ENCODE results near the gene JUN. TPM values are rescaled to one million over a fixed set of nuclear protein-coding genes. Genes with fewer than 3 reads are reported as not detected.

Gene JUN
- polyA plus RNA-seq (ENCODE audit: insufficient read length in 4 of 4), result 1,000 to 10,000 TPM in 1 of 4 donors, 10 to 100 TPM in 3; 58.1 to 1,076 (median 84.5) TPM

- peak; percentile 99 to 100 (median 99) for DNase-seq (ENCODE audit: low read depth in 4 of 4, low spot score in 3 of 4)
Observed at GRCh38 chr1:58783993-58784757, at the start of gene JUN. TSS of gene JUN (minus strand) at chr1:58784047. CDS start at chr1:58783070, 977 bp downstream.

- DNase-seq (ENCODE audit: low read depth in 4 of 4, low spot score in 3 of 4), result no peak
Observed at GRCh38 chr1:58833166-58833565, 49.3 kb upstream of the JUN start.

- DNase-seq (ENCODE audit: low read depth in 4 of 4, low spot score in 3 of 4), result no peak
Observed at GRCh38 chr1:58830291-58830690, 46.4 kb upstream of the JUN start.

DNA sequence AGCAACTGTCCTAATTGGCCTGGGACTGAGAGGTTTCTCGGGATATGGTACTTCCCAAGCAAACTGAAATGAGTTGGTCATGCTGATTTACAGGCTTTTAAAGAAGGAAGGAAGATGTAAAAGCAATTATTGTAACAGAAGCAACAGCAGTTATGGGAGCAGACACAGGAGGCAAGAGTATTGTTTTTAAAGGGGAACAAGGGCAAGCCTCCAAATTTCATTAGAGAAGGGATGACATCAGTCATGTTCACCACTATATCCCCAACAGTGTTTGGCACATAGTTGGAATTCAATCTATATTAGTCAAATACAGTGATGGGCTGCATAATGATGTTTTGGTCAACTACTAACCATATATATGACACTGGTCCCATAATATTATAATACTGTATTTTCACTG, 46.0 kb upstream of the JUN start:
- DNase-seq (ENCODE audit: low read depth in 4 of 4, low spot score in 3 of 4), result no peak

DNA sequence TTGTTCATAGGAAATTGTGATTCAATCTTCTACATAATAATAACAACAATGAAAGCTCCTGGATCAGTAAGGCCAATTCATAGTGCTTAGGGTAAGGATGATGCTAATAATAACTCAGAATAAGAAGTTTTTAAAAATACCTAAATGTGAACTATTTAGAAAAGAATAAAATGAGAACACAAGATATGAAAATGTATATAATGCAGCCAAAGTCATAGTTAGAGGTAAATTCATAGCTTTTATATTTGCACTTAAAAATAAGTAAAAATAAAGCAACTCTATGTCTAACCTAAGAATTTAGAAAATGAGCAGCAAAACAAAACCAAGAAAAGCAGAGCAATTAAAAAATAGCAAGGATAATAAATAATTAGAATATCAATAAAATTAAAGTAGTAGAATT, 43.5 kb upstream of the JUN start:
- DNase-seq (ENCODE audit: low read depth in 4 of 4, low spot score in 3 of 4), result no peak

DNA sequence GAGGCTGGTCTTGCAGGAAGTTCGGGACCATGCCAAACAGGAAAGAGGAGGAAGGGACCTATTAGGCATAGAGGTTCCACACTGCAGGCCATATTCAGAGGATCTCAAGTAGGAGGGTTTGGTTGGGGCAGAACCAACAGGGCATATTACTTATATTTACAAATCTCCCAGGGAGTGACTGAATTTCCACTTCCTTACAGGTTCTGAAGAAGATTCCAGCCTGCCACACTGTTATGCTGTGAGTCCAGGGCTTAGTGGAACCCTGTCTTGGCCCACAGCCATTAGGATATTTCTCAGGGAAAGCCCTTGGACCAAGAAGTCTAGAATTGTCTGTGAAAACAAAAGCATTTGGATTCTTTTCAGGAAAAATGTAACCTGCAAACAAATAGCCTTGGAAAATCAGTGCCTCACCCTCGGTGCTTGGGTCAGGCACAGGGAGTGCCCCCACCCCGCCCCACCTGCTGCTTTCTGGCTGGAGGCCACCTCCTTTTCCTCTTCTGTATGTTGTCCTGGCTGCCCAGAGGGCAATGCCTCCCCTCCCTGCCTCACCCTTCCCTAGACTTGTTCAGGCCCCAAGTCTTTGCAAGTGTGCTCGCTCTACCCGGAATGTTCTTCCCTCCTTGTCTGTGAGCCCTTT, 41.0 kb upstream of the JUN start:
- DNase-seq (ENCODE audit: low read depth in 4 of 4, low spot score in 3 of 4), result no peak

DNA sequence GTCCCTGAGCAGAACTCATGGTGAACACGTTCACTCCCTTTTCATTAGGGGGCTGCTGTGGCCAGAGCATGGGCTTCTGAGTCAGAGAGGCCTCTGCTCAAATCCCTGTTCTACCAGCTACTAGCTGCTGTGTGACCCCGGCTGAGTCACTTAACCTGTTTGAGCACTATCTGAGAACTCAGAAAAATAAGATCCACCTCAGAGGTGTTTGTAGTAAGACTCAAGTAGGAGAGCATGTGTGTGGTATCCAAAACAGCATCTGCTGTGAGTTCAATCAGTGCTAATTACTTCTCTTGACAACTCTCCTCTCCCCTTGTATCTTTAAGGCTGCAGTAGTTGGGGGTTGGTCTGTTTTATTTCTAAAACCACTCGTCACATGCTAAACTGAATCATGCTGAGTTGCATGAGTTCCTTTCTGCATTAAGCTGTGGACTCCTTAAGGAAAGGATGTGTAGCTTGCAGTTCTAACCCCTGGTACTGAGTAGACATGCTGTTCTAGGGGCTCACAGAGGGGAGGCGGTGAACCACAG, 39.7 kb upstream of the JUN start:
- DNase-seq (ENCODE audit: low read depth in 4 of 4, low spot score in 3 of 4), result no peak

DNA sequence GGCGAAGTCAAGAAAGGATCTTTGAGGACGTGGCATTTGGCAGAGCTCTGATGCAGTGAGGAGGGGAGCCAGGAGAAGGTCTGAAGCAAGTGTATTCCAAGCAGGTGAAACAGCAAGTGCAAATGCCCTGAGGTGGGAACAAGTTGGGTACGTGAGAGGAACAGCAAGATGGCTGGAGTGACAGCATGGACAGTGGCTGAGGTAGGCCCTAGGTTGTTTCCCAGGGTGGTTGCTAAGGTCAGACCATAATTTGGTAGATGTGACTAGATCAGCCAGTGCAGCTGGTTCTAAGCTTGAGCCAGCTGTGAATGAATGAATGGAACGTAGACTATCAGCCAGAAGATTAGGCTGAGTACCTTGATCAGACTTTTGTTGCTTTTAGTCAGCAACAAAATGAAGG, 37.5 kb upstream of the JUN start:
- DNase-seq (ENCODE audit: low read depth in 4 of 4, low spot score in 3 of 4), result no peak

- no peak for DNase-seq (ENCODE audit: low read depth in 4 of 4, low spot score in 3 of 4)
Observed at GRCh38 chr1:58818976-58819375, 35.1 kb upstream of the JUN start.

DNA sequence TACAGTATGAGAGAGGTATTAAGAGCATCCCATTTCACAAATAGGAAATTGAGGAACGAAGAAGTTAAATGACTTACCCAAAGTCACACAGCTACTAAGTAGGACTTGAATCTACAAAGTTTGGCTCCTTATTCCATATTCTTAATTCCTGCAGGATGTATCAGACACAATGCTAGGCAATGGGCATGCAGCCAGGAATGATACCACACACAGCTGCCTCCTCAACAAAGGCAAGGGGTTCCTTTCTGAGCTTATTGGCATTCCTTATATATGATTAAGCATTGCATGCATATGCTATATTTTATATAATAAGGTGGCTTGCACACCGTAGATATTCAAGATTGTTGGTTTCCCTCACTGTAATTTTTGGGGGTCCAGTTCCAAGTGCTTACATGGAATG, 34.2 kb upstream of the JUN start:
- DNase-seq (ENCODE audit: low read depth in 4 of 4, low spot score in 3 of 4), result no peak

DNA sequence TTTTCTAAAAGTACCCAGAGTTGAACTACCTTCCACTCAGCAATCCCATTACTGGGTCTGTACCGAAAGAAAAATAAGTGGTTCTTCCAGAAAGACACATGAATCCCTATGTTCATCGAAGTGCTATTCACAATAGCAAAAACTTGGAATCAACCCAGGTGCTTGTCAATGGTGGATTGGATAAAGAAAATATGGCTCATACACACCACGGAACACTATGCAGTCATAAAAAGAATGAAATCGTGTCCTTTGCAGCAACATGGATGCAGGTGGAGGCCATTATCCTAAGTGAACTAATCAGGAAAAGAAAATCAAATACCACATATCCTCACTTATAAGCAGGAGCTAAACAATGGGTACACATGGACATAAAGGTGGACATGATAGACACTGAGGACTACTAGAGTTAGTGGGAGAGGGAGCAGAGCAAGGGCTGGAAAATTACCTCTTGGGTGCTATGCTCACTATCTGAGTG, 32.9 kb upstream of the JUN start:
- no peak for DNase-seq (ENCODE audit: low read depth in 4 of 4, low spot score in 3 of 4)

GRCh38 chr1:58816072-58816746, 32.4 kb upstream of the JUN start:
- DNase-seq (ENCODE audit: low read depth in 4 of 4, low spot score in 3 of 4), result peak in 3 of 4 donors; percentile 64 to 69 (median 65)

DNA sequence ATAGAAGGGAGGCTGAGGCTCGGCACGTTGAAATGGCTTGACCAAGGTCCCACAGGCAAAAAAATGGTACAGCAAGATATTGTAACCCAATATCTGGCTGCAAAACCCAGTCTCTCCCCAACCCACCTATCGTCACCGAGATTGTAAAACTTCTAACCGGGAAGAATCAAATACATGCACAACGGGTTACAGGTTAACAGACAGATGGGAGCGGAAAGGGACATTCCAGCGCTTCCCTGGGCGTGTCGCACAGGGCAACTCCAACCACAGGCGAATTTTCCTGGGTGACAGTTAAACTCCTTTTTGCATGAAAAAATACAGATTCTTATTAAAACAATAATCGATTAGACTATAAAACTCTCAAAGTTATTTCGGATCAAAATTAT, 31.8 kb upstream of the JUN start:
- DNase-seq (ENCODE audit: low read depth in 4 of 4, low spot score in 3 of 4), result peak in 2 of 4 donors; percentile 18 to 27

- peak in 3 of 4 donors; percentile 57 to 69 (median 66) for DNase-seq (ENCODE audit: low read depth in 4 of 4, low spot score in 3 of 4)
Observed at GRCh38 chr1:58815069-58815685, 31.3 kb upstream of the JUN start.

DNA sequence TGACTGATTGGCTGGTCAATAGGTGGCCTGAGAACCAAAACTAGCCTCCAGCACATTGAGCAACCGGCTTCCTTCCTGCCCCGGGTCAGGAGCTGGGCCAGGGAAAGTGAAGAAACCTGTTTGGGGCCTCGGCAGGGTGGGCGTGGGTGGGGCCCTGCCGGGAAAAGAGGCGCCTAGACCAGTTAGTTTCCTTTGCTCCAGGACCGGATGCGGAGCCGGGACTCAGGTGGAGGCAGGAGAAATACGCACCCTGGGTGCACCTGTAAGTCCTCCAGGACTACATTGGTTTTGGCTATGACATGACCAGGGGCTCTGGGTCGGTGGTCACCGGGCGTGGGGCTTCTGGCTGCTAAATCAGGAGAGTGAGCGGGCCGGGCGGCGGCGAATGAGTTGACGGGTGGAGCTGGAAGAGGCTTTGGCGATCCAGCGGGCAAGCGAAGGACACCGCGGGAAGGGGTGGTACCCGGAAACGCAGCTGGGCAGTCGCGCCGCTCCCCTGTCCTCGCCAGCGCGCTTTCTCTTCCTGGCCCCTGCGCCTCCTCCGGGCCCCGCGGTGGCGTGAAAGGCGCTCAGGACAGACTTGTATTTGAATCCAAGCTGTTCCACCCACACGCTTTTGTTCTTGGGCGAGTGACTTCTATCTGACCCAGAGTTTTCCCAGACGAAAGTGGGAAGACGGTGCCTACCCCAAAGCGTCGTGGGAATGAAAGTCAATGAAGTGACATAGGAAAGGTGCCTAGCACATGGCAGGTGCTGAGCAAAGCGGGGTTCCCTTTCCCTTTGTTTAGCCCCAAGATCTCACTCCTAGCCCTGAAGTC, 30.6 kb upstream of the JUN start:
- DNase-seq (ENCODE audit: low read depth in 4 of 4, low spot score in 3 of 4), result peak in 2 of 4 donors; percentile 16 to 24

DNA sequence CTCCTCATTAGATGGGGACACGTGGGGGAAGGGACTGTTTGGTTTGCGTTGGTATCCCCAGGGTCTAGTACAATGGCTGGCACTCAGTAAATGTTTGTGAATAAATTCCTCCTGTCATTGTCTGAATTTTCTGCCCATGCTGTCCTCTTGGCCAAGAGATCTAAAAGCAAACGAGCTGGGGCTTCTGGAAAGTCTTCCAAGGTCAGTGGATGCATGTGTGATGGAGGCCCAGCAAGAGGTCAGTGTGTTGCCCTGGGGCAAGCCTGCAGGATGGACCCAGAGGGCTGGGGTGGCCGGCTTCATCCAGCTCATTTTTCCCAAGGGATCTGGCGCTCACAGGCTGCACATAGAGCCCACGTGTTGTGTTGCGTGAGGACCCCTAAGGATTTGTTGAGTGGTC, 30.0 kb upstream of the JUN start:
- DNase-seq (ENCODE audit: low read depth in 4 of 4, low spot score in 3 of 4), result no peak

DNA sequence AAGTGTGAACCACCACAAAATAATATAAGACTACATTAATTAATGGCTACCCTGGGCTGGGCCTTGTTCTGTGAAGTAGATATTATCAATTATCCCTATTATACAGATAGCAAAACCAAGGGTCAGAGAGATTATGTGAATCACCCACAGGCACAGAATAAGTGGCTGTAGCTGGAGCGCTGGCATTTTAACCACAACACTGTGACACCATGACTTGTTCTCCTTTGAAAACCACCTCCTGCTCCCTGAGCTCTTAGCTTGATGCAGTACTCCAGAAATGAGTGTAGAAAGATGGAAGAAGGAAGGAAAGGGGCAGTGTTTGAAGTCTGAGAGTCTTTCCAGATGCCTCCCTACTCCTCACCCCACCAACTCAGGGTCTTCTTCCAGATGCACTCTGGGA, 29.5 kb upstream of the JUN start:
- no peak for DNase-seq (ENCODE audit: low read depth in 4 of 4, low spot score in 3 of 4)

GRCh38 chr1:58812926-58813325, 29.1 kb upstream of the JUN start:
- DNase-seq (ENCODE audit: low read depth in 4 of 4, low spot score in 3 of 4), result no peak

DNA sequence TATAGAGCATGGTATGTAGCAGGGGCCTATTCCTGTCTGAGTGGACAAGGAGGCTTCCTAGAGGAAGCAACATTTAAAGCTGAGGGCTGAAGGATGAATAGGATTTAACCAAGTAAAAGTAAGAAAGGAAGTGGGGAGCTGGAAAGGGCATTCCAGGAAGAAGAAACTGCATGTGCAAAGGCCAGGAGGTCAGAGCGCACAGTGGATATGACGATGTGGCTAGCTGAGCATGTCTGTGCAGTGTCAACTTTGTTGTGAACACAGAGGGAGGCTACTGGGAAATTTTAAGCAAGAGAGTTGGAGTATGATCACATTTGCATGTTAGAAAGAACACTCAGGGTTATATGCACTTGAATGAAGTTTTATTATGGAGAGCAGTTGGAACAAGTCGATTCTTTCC, 28.6 kb upstream of the JUN start:
- no peak for DNase-seq (ENCODE audit: low read depth in 4 of 4, low spot score in 3 of 4)

- no peak for DNase-seq (ENCODE audit: low read depth in 4 of 4, low spot score in 3 of 4)
Observed at GRCh38 chr1:58811303-58811702, 27.5 kb upstream of the JUN start.
